HepG2 (cell line): ENCODE results near the gene NEU1. TPM values are rescaled to one million over a fixed set of nuclear protein-coding genes. Genes with fewer than 3 reads are reported as not detected.

ENCODE experiments used
- EP300 ChIP-seq, 3 experiments: sonication (generic) in 1 of 3; formaldehyde crosslinking in 1 of 3; IDR thresholded peaks; 2 replicates each; pipeline versions ENCODE4 v1.5.1 to v1.6.1; 2011 to 2020; ENCODE audit warnings: low read depth in 2 of 3, low read length in 2 of 3, borderline replicate concordance in 1 of 3, improper control_type of control experiment in 1 of 3, mild to moderate bottlenecking in 1 of 3, missing genetic modification reagents in 1 of 3, moderate library complexity in 1 of 3
- FOXK1 ChIP-seq: sonication (generic); formaldehyde crosslinking; IDR thresholded peaks from 2 replicates; pipeline ENCODE4 v1.4.0; 2020; ENCODE audit warnings: low read depth, missing genetic modification reagents, borderline replicate concordance
- FOXO1 ChIP-seq: sonication (generic); formaldehyde crosslinking; IDR thresholded peaks from 2 replicates; pipeline ENCODE4 v1.4.0; 2020; ENCODE audit warnings: missing genetic modification reagents
- GATAD2A ChIP-seq: IDR thresholded peaks from 2 replicates; pipeline ENCODE4 v1.6.1; 2016
- HNF4G ChIP-seq, 2 experiments: sonication (generic) in 1 of 2; formaldehyde crosslinking in 1 of 2; IDR thresholded peaks; 2 replicates each; pipeline versions ENCODE4 v1.4.0 to v1.6.1; 2011 to 2020; ENCODE audit warnings: borderline replicate concordance in 2 of 2, low read depth in 2 of 2, mild to moderate bottlenecking in 2 of 2, low read length in 1 of 2, missing genetic modification reagents in 1 of 2, moderate library complexity in 1 of 2
- HOXA5 ChIP-seq: sonication (generic); formaldehyde crosslinking; IDR thresholded peaks from 2 replicates; pipeline ENCODE4 v1.4.0; 2020; ENCODE audit warnings: missing genetic modification reagents
- KDM4B ChIP-seq: sonication (generic); formaldehyde crosslinking; IDR thresholded peaks from 2 replicates; pipeline ENCODE4 v1.4.0; 2020; ENCODE audit warnings: missing genetic modification reagents
- NFE2 ChIP-seq: sonication (generic); formaldehyde crosslinking; IDR thresholded peaks from 2 replicates; pipeline ENCODE4 v1.4.0; 2020; ENCODE audit warnings: missing genetic modification reagents
- NR2C2 ChIP-seq: sonication (generic); formaldehyde crosslinking; IDR thresholded peaks from 2 replicates; pipeline ENCODE4 v1.4.0; 2020; ENCODE audit warnings: missing genetic modification reagents, mild to moderate bottlenecking, moderate library complexity, borderline replicate concordance
- STAG1 ChIP-seq: sonication (generic); formaldehyde crosslinking; IDR thresholded peaks from 2 replicates; pipeline ENCODE4 v1.4.0; 2020; ENCODE audit warnings: missing genetic modification reagents
- TBX3 ChIP-seq: fragments of 450-650 bp; IDR thresholded peaks from 2 replicates; pipeline ENCODE4 v1.6.1; 2017; ENCODE audit warnings: antibody characterized with exemption, mild to moderate bottlenecking, inconsistent platforms, borderline replicate concordance
- ZNF629 ChIP-seq: sonication (generic); formaldehyde crosslinking; conservative IDR thresholded peaks from 2 replicates; pipeline ENCODE4 v1.5.0; 2020; ENCODE audit warnings: missing genetic modification reagents
- polyA plus RNA-seq, 8 experiments: library from polyadenylated mRNA; depleted of rRNA in 3 of 8; stranded (reverse) in 7 of 8; unstranded in 1 of 8; fragments of >200 nt; fragmentation: Illumina TruSeq in 4 of 8; extraction: Trizol in 4 of 8; gene quantifications; 2 replicates each; pipeline versions ENCODE4 v1.2.1 to v1.2.3, GENCODE V29; 2011 to 2016; ENCODE audit warnings: low read depth in 4 of 8, missing spikeins in 1 of 8, mixed read lengths in 1 of 8; ENCODE audit not compliant: insufficient read depth in 1 of 8
- total RNA-seq, 5 experiments: library from RNA; depleted of rRNA; stranded (reverse); fragments of >200 nt; fragmentation: Illumina TruSeq; extraction: Trizol; gene quantifications; 2 replicates each; pipeline ENCODE4 v1.2.3, GENCODE V29; 2016; ENCODE audit warnings: low read depth in 1 of 5
- TF ChIP-seq, protein P1 (sequence below): sonication (generic); formaldehyde crosslinking; IDR thresholded peaks from 2 replicates; pipeline ENCODE4 v1.5.0; 2020; ENCODE audit warnings: missing genetic modification reagents
- TF ChIP-seq, protein P2 (sequence below): sonication (generic); formaldehyde crosslinking; IDR thresholded peaks from 2 replicates; pipeline ENCODE4 v1.4.0; 2020; ENCODE audit warnings: missing genetic modification reagents, borderline replicate concordance
- TF ChIP-seq, protein P3 (sequence below), 2 experiments: fragments of 450-650 bp in 1 of 2; sonication (generic) in 1 of 2; formaldehyde crosslinking in 1 of 2; IDR thresholded peaks; 2 replicates each; pipeline versions ENCODE4 v1.6.1 to v1.8.0; 2016 to 2022; ENCODE audit warnings: antibody characterized with exemption in 1 of 2, mild to moderate bottlenecking in 1 of 2, missing genetic modification reagents in 1 of 2

Gene NEU1
- total and polyA plus RNA-seq, 2 of the 13 experiments (the other 11 are each of a cell fraction or from before 2014, with no cell fraction given) = 215 to 297 TPM

DNA sequence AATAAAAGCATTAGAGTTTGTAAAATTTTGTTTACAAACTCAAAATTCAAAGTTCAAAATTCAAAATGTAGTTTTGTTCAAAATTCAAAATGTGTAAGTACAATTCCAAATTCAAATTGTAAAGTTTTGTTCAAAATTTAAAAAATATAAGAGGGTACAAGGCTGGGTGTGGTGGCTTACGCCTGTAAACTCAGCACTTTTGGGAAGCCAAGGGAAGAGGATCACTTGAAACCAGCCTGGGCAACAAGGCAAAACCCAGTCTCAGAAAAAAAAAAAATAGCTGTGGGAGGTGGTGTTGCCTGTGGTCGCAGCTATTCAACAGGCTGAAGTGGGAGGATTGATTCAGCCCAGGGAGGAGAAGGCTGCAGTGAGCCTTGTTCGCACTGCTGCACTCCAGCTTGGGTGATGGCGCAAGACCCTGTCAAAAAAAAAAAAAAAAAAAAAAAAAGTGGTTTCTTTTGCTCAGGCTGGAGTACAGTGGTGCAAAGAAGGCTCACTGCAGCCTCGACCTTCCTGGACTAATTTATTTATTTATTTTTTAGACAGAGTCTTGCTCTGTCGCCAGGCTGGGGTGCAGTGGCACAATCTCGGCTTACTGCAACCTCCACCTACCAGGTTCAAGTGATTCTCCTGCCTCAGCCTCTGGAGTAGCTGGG lies 44.7 kb upstream of the NEU1 start (continued):
- 0 out of 2 replicates have a peak, but pooled peaks have one; percentile 28 for TF ChIP-seq HOXA5 (CRISPR knock-in tag)
- TF ChIP-seq NR2C2 = peak; percentile 36; the same call in 1 of the 2 replicates
- peak; percentile 54; the same call in 1 of the 2 replicates for TF ChIP-seq GATAD2A (CRISPR knock-in tag)
- 0 out of 2 replicates have a peak, but pooled peaks have one; percentile 18 for TF ChIP-seq FOXO1 (CRISPR knock-in tag)
- TF ChIP-seq FOXK1 (CRISPR knock-in tag) = 0 out of 2 replicates have a peak, but pooled peaks have one; percentile 17
- TF ChIP-seq STAG1 (CRISPR knock-in tag) = peak; percentile 27; the same call in 1 of the 2 replicates
- TF ChIP-seq TBX3 = no peak
- TF ChIP-seq, protein P1, sequence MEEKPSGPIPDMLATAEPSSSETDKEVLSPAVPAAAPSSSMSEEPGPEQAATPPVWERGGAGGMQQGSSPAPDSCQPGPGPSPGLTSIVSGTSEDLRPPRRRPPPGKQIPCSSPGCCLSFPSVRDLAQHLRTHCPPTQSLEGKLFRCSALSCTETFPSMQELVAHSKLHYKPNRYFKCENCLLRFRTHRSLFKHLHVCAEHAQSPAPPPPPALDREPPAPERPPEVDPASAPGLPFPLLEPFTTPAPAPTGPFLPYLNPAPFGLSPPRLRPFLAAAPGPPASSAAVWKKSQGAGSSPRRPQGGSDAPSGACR = 0 out of 2 replicates have a peak, but pooled peaks have one; percentile 36
- TF ChIP-seq ZNF629 (CRISPR knock-in tag) = 0 out of 2 replicates have a peak, but pooled peaks have one; percentile 14
- peak; percentile 31; the same call in 1 of the 2 replicates for TF ChIP-seq HNF4G (IDR thresholded peaks at IDR 0.05; ENCODE audit: borderline replicate concordance, low read depth, low read length)
- TF ChIP-seq HNF4G (CRISPR knock-in tag; IDR thresholded peaks at IDR 0.05; ENCODE audit: borderline replicate concordance, low read depth) = no peak
- no peak for TF ChIP-seq KDM4B (CRISPR knock-in tag)
- TF ChIP-seq, protein P2, sequence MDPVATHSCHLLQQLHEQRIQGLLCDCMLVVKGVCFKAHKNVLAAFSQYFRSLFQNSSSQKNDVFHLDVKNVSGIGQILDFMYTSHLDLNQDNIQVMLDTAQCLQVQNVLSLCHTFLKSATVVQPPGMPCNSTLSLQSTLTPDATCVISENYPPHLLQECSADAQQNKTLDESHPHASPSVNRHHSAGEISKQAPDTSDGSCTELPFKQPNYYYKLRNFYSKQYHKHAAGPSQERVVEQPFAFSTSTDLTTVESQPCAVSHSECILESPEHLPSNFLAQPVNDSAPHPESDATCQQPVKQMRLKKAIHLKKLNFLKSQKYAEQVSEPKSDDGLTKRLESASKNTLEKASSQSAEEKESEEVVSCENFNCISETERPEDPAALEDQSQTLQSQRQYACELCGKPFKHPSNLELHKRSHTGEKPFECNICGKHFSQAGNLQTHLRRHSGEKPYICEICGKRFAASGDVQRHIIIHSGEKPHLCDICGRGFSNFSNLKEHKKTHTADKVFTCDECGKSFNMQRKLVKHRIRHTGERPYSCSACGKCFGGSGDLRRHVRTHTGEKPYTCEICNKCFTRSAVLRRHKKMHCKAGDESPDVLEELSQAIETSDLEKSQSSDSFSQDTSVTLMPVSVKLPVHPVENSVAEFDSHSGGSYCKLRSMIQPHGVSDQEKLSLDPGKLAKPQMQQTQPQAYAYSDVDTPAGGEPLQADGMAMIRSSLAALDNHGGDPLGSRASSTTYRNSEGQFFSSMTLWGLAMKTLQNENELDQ (CRISPR knock-in tag) = no peak
- no peak for TF ChIP-seq NFE2
- TF ChIP-seq, protein P3, sequence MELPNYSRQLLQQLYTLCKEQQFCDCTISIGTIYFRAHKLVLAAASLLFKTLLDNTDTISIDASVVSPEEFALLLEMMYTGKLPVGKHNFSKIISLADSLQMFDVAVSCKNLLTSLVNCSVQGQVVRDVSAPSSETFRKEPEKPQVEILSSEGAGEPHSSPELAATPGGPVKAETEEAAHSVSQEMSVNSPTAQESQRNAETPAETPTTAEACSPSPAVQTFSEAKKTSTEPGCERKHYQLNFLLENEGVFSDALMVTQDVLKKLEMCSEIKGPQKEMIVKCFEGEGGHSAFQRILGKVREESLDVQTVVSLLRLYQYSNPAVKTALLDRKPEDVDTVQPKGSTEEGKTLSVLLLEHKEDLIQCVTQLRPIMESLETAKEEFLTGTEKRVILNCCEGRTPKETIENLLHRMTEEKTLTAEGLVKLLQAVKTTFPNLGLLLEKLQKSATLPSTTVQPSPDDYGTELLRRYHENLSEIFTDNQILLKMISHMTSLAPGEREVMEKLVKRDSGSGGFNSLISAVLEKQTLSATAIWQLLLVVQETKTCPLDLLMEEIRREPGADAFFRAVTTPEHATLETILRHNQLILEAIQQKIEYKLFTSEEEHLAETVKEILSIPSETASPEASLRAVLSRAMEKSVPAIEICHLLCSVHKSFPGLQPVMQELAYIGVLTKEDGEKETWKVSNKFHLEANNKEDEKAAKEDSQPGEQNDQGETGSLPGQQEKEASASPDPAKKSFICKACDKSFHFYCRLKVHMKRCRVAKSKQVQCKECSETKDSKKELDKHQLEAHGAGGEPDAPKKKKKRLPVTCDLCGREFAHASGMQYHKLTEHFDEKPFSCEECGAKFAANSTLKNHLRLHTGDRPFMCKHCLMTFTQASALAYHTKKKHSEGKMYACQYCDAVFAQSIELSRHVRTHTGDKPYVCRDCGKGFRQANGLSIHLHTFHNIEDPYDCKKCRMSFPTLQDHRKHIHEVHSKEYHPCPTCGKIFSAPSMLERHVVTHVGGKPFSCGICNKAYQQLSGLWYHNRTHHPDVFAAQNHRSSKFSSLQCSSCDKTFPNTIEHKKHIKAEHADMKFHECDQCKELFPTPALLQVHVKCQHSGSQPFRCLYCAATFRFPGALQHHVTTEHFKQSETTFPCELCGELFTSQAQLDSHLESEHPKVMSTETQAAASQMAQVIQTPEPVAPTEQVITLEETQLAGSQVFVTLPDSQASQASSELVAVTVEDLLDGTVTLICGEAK (IDR thresholded peaks at IDR 0.05) = no peak
- TF ChIP-seq, protein P3 (CRISPR knock-in tag; IDR thresholded peaks at IDR 0.05) = peak; percentile 7; the same call in 1 of the 2 replicates
- peak in 1 of 2 experiments; percentile 31; a peak in 1 of 4 replicates for TF ChIP-seq EP300 (IDR thresholded peaks at IDR 0.05; ENCODE audit: low read depth in 2 of 2, low read length in 2 of 2)
- TF ChIP-seq EP300 (CRISPR knock-in tag; IDR thresholded peaks at IDR 0.05; ENCODE audit: borderline replicate concordance) = no peak
